H9 (cell line): ENCODE data around the gene DNAL1. TPM values are rescaled to one million over a fixed set of nuclear protein-coding genes. Genes with fewer than 3 reads are reported as not detected.

Experiments
- DNase-seq: peaks from one replicate; pipeline ENCODE4 v3.0.0-alpha.2; 2017
- H2AFZ ChIP-seq: one replicate; pipeline ENCODE4 v1.6.1; 2013; ENCODE audit warnings: mild to moderate bottlenecking, low read length, control low read depth, moderate library complexity
- H2AK5ac ChIP-seq: 2 replicates; pipeline ENCODE4 v1.6.1; 2013; ENCODE audit warnings: low read length, control low read depth, mixed read lengths; ENCODE audit not compliant: insufficient read length
- H2BK120ac ChIP-seq: one replicate; pipeline ENCODE4 v1.6.1; 2013; ENCODE audit warnings: low read depth, mild to moderate bottlenecking, low read length, control low read depth, inconsistent platforms; ENCODE audit not compliant: poor library complexity, severe bottlenecking
- H2BK12ac ChIP-seq: 2 replicates; pipeline ENCODE4 v1.6.1; 2013; ENCODE audit warnings: low read length, control low read depth, mixed read lengths, low read depth; ENCODE audit not compliant: insufficient read length
- H2BK15ac ChIP-seq: 2 replicates; pipeline ENCODE4 v1.6.1; 2013; ENCODE audit warnings: low read depth, low read length, control low read depth
- H2BK20ac ChIP-seq: one replicate; pipeline ENCODE4 v1.6.1; 2013; ENCODE audit warnings: low read depth, mild to moderate bottlenecking, low read length, control low read depth, inconsistent platforms; ENCODE audit not compliant: poor library complexity, severe bottlenecking
- H2BK5ac ChIP-seq: 2 replicates; pipeline ENCODE4 v1.6.1; 2013; ENCODE audit warnings: low read length, control low read depth, mixed read lengths; ENCODE audit not compliant: insufficient read length
- H3K14ac ChIP-seq: 2 replicates; pipeline ENCODE4 v1.6.1; 2013; ENCODE audit warnings: low read length, control low read depth; ENCODE audit not compliant: insufficient read depth
- H3K18ac ChIP-seq: 2 replicates; pipeline ENCODE4 v1.6.1; 2013; ENCODE audit warnings: low read depth, mild to moderate bottlenecking, mixed read lengths, low read length, control low read depth; ENCODE audit not compliant: insufficient read length
- H3K23ac ChIP-seq: 2 replicates; pipeline ENCODE4 v1.6.1; 2013; ENCODE audit warnings: low read length, control low read depth, mixed read lengths, low read depth; ENCODE audit not compliant: insufficient read length
- H3K23me2 ChIP-seq: 2 replicates; pipeline ENCODE4 v1.6.1; 2013; ENCODE audit warnings: low read depth, mild to moderate bottlenecking, mixed read lengths, low read length, control low read depth; ENCODE audit not compliant: insufficient read length, poor library complexity, severe bottlenecking
- H3K27ac ChIP-seq: 2 replicates; pipeline ENCODE4 v1.5.1; 2013; ENCODE audit warnings: low read length, control low read depth, mixed read lengths, low read depth; ENCODE audit not compliant: insufficient read length
- H3K27me3 ChIP-seq: 2 replicates; pipeline ENCODE4 v1.6.1; 2013; ENCODE audit warnings: low read length, control low read depth, inconsistent platforms; ENCODE audit not compliant: insufficient read depth
- H3K4ac ChIP-seq: 2 replicates; pipeline ENCODE4 v1.6.1; 2013; ENCODE audit warnings: low read depth, mild to moderate bottlenecking, control low read depth, inconsistent platforms, low read length, moderate library complexity
- H3K4me1 ChIP-seq: 2 replicates; pipeline ENCODE4 v1.6.1; 2013; ENCODE audit warnings: low read length, control low read depth, inconsistent platforms; ENCODE audit not compliant: insufficient read depth
- H3K4me2 ChIP-seq: 2 replicates; pipeline ENCODE4 v1.6.1; 2013; ENCODE audit warnings: low read length, control low read depth, mixed read lengths; ENCODE audit not compliant: insufficient read length, insufficient read depth
- H3K56ac ChIP-seq: 2 replicates; pipeline ENCODE4 v1.6.1; 2013; ENCODE audit warnings: low read depth, mild to moderate bottlenecking, mixed read lengths, low read length, control low read depth; ENCODE audit not compliant: insufficient read length
- H3K79me1 ChIP-seq: 2 replicates; pipeline ENCODE4 v1.6.1; 2013; ENCODE audit warnings: low read depth, mild to moderate bottlenecking, moderate library complexity, low read length, control low read depth, inconsistent platforms; ENCODE audit not compliant: insufficient read depth, poor library complexity, severe bottlenecking
- H3K79me2 ChIP-seq: 2 replicates; pipeline ENCODE4 v1.6.1; 2013; ENCODE audit warnings: low read length, control low read depth, inconsistent platforms; ENCODE audit not compliant: insufficient read depth
- H3K9ac ChIP-seq: 2 replicates; pipeline ENCODE4 v1.6.1; 2013; ENCODE audit warnings: low read length, control low read depth, mixed read lengths; ENCODE audit not compliant: insufficient read length; ENCODE audit errors: extremely low read depth
- H3K9me3 ChIP-seq: one replicate; pipeline ENCODE4 v1.6.1; 2013; ENCODE audit warnings: low read depth, low read length, inconsistent platforms; ENCODE audit not compliant: control insufficient read depth
- H3T11ph ChIP-seq: one replicate; pipeline ENCODE4 v1.6.1; 2013; ENCODE audit warnings: mild to moderate bottlenecking, low read length, control low read depth, inconsistent platforms
- H4K20me1 ChIP-seq: one replicate; pipeline ENCODE4 v1.6.1; 2013; ENCODE audit not compliant: control insufficient read depth, insufficient read length, insufficient read depth
- H4K5ac ChIP-seq: 2 replicates; pipeline ENCODE4 v1.6.1; 2013; ENCODE audit warnings: low read depth, mild to moderate bottlenecking, mixed read lengths, low read length, control low read depth; ENCODE audit not compliant: insufficient read length
- H4K8ac ChIP-seq: replicated peaks from 2 replicates; pipeline ENCODE4 v1.6.1; 2013; ENCODE audit warnings: low read length, control low read depth, mixed read lengths, low read depth; ENCODE audit not compliant: insufficient read length
- H4K91ac ChIP-seq: 2 replicates; pipeline ENCODE4 v1.6.1; 2013; ENCODE audit warnings: low read depth, mild to moderate bottlenecking, moderate library complexity, mixed read lengths, low read length, control low read depth; ENCODE audit not compliant: insufficient read length
- H3K27ac Mint-ChIP-seq, 3 experiments: 2 replicates in 2 of 3; 3 replicates in 1 of 3; pipeline ENCODE4 v1.8.0; 2020 to 2021; ENCODE audit warnings: mixed read lengths in 3 of 3, mild to moderate bottlenecking in 1 of 3, moderate library complexity in 1 of 3
- H3K27me3 Mint-ChIP-seq: 2 replicates; pipeline ENCODE4 v1.8.0; 2021; ENCODE audit warnings: low read depth, mild to moderate bottlenecking, moderate library complexity, mixed read lengths
- H3K36me3 Mint-ChIP-seq, 3 experiments: 2 replicates in 2 of 3; 3 replicates in 1 of 3; pipeline ENCODE4 v1.8.0; 2020 to 2021; ENCODE audit warnings: low read depth in 3 of 3, mixed read lengths in 3 of 3; ENCODE audit not compliant: insufficient read depth in 1 of 3
- H3K4me1 Mint-ChIP-seq, 2 experiments: 2 replicates each; pipeline ENCODE4 v1.8.0; 2020; ENCODE audit warnings: mixed read lengths in 2 of 2
- H3K4me3 Mint-ChIP-seq, 2 experiments: 2 replicates in 1 of 2; 3 replicates in 1 of 2; pipeline ENCODE4 v1.8.0; 2020 to 2021; ENCODE audit warnings: mild to moderate bottlenecking in 2 of 2, mixed read lengths in 2 of 2, moderate library complexity in 1 of 2
- H3K9me3 Mint-ChIP-seq, 2 experiments: 2 replicates in 1 of 2; 3 replicates in 1 of 2; pipeline ENCODE4 v1.8.0; 2020; ENCODE audit warnings: mild to moderate bottlenecking in 2 of 2, mixed read lengths in 2 of 2, moderate library complexity in 1 of 2
- CTCF ChIP-seq: fragments of 200-600 bp; sonication (generic); conservative IDR thresholded peaks from 3 replicates; pipeline ENCODE4 v1.8.0; 2021; ENCODE audit warnings: antibody characterized with exemption, mild to moderate bottlenecking
- WGBS: extraction: QIAGEN DNeasy Blood & Tissue Kit; methylation state at CpG from one replicate; pipeline ENCODE4 v1.1.7; 2013; ENCODE audit warnings: missing lambda C conversion rate, low lambda C conversion rate, mixed read lengths; ENCODE audit not compliant: insufficient read length; ENCODE audit errors: extremely low coverage; 5-methylcytosine and 5-hydroxymethylcytosine counted together
- total RNA-seq: library from RNA; stranded (reverse); gene quantifications from 2 replicates; pipeline ENCODE4 v1.2.1, GENCODE V29; 2021

The DNAL1 gene
- total RNA-seq, 1 experiment from 2014 or later, result 17.7 TPM

GRCh38 chr14:73731111-73731510, 86.3 kb downstream of the DNAL1 start:
- no CpG with 5 or more reads among the region's 3 CpGs for WGBS
- H3K4me1 ChIP-seq, result no peaks in the 10 kb centered on the region; the same call in 1 of the 2 replicates
- no peak overlapping the region for H3K27ac ChIP-seq
- Mint-ChIP-seq H3K36me3 (peaks cover 2 to 18% (median 10%) of the 10 kb centered on the region in 3 experiments; a peak in 6 of 7 replicates), H3K27me3 (no peaks in the 10 kb centered on the region), H3K4me1 (peaks cover 8 to 10% of the 10 kb centered on the region in 2 experiments), H3K27ac (no peak overlapping the region), H3K9me3 (no peaks in the 10 kb centered on the region), H3K4me3 (no peak overlapping the region)
- H2BK12ac ChIP-seq, result no peak overlapping the region
- H2BK15ac ChIP-seq, result no peak overlapping the region
- no peaks in the 10 kb centered on the region for H3K9me3 ChIP-seq
- no peak overlapping the region for H2AFZ ChIP-seq
- H3K4me2 ChIP-seq, result no peak overlapping the region
- no peak overlapping the region for H2AK5ac ChIP-seq
- no peak overlapping the region for H3K18ac ChIP-seq
- no peak overlapping the region for H3K14ac ChIP-seq
- no peak overlapping the region for H3K56ac ChIP-seq
- H2BK120ac ChIP-seq, result no peak overlapping the region
- H4K5ac ChIP-seq, result no peak overlapping the region
- no peaks in the 10 kb centered on the region for H3K23me2 ChIP-seq
- H3K79me2 ChIP-seq, result no peaks in the 10 kb centered on the region
- H3K4ac ChIP-seq, result no peak overlapping the region
- H3K27me3 ChIP-seq, result no peaks in the 10 kb centered on the region
- H3T11ph ChIP-seq, result no peak overlapping the region
- no peak overlapping the region for H3K23ac ChIP-seq
- H4K20me1 ChIP-seq, result no peaks in the 10 kb centered on the region
- H4K91ac ChIP-seq, result no peak overlapping the region
- H4K8ac ChIP-seq, result no peak overlapping the region
- no peak overlapping the region for H2BK20ac ChIP-seq
- H3K79me1 ChIP-seq, result no peaks in the 10 kb centered on the region
- TF ChIP-seq CTCF, result no peak; the same call in 2 of the 3 replicates
- H3K9ac ChIP-seq, result no peak overlapping the region
- no peak for DNase-seq
- no peak overlapping the region for H2BK5ac ChIP-seq
